Endothelial cell of umbilical vein (primary cell): Measurements from ENCODE around the gene SLC33A1. TPM values are rescaled to one million over a fixed set of nuclear protein-coding genes. Genes with fewer than 3 reads are reported as not detected.

ENCODE experiments used
- BruUV-seq: library from RNA; stranded (reverse); fragments of 400-500 nt; replicated peaks from 2 replicates; lab custom pipeline; 2021; lab: Mats Ljungman, UMichigan
- CTCF ChIA-PET: fragments of 300-600, 350-600 bp; sonication (Branson Sonifier 250); formaldehyde crosslinking; loops from one replicate; lab custom pipeline; 2021; ENCODE audit warnings: antibody characterized with exemption, inconsistent platforms; lab: Charles Lee
- POLR2A ChIA-PET: fragments of 300-600, 350-600 bp; sonication (Branson Sonifier 250); formaldehyde crosslinking; loops from one replicate; lab custom pipeline; 2021; ENCODE audit warnings: antibody characterized with exemption, inconsistent platforms; lab: Charles Lee
- DNase-seq: peaks from one replicate; pipeline ENCODE4 v3.0.0-alpha.2; 2011; ENCODE audit warnings: low read depth, low spot score
- FAIRE-seq: peaks from 2 replicates; lab custom pipeline; 2011; peaks lifted over from hg19 to GRCh38; lab: Jason Lieb, UNC
- H2AFZ ChIP-seq: 2 replicates; pipeline ENCODE4 v1.6.0; 2012; ENCODE audit warnings: low read depth, low read length, control low read depth, inconsistent platforms
- H3K27ac ChIP-seq: 2 replicates; pipeline ENCODE4 v1.5.1; 2011; ENCODE audit warnings: low read depth, mild to moderate bottlenecking, control low read depth, low read length, moderate library complexity; ENCODE audit not compliant: insufficient read depth
- H3K27me3 ChIP-seq, 2 experiments: 2 replicates each; pipeline versions ENCODE4 v1.6.0 to v1.6.1; 2011; ENCODE audit warnings: low read length in 2 of 2, mixed read lengths in 1 of 2; ENCODE audit not compliant: control insufficient read depth in 2 of 2, insufficient read depth in 2 of 2
- H3K36me3 ChIP-seq, 2 experiments: 2 replicates in 1 of 2; 3 replicates in 1 of 2; pipeline ENCODE4 v1.5.1; 2011; ENCODE audit warnings: low read length in 2 of 2, mild to moderate bottlenecking in 1 of 2, moderate library complexity in 1 of 2; ENCODE audit not compliant: control insufficient read depth in 2 of 2, insufficient read depth in 2 of 2; ENCODE audit errors: extremely low read depth in 1 of 2
- H3K4me1 ChIP-seq: 3 replicates; pipeline ENCODE4 v1.5.1; 2011; ENCODE audit warnings: mild to moderate bottlenecking, low read length; ENCODE audit not compliant: control insufficient read depth, insufficient read depth; ENCODE audit errors: extremely low read depth
- H3K4me2 ChIP-seq: 2 replicates; pipeline ENCODE4 v1.6.1; 2011; ENCODE audit warnings: low read length, control low read depth, mixed read lengths; ENCODE audit not compliant: insufficient read depth
- H3K4me3 ChIP-seq, 3 experiments: fragments of 200-600 bp in 1 of 3; sonication (generic), shearing (Covaris generic) in 1 of 3; replicated peaks in 1 of 3; 2 replicates each; pipeline ENCODE4 v1.5.1; 2011 to 2016; ENCODE audit warnings: control low read depth in 3 of 3, low read length in 3 of 3, mild to moderate bottlenecking in 2 of 3, inconsistent platforms in 1 of 3, low read depth in 1 of 3, moderate library complexity in 1 of 3; ENCODE audit not compliant: insufficient read depth in 1 of 3
- H3K79me2 ChIP-seq: 2 replicates; pipeline ENCODE4 v1.6.0; 2012; ENCODE audit warnings: low read length, inconsistent platforms; ENCODE audit not compliant: control insufficient read depth, insufficient read depth
- H3K9ac ChIP-seq: replicated peaks from 2 replicates; pipeline ENCODE3; 2011; ENCODE audit warnings: low read length, control low read depth; ENCODE audit not compliant: insufficient read depth; ENCODE audit errors: extremely low read depth
- H3K9me1 ChIP-seq: replicated peaks from 3 replicates; pipeline ENCODE4 v1.6.0; 2011; ENCODE audit warnings: mild to moderate bottlenecking, low read length; ENCODE audit not compliant: control insufficient read depth, insufficient read depth; ENCODE audit errors: extremely low read depth
- H3K9me3 ChIP-seq: replicated peaks from 2 replicates; pipeline ENCODE4 v1.5.1; 2012; ENCODE audit warnings: low read length, inconsistent platforms; ENCODE audit not compliant: control insufficient read depth, insufficient read depth
- H4K20me1 ChIP-seq: replicated peaks from 2 replicates; pipeline ENCODE3; 2011; ENCODE audit warnings: mild to moderate bottlenecking, low read length; ENCODE audit not compliant: control insufficient read depth, insufficient read depth; ENCODE audit errors: extremely low read depth
- CTCF ChIP-seq, 2 donors: IDR thresholded peaks; 1 replicate in 1 of 2; 2 replicates in 1 of 2; pipeline ENCODE4 v1.5.1; 2011; ENCODE audit warnings: low read length in 2 of 2, mild to moderate bottlenecking in 2 of 2, moderate library complexity in 2 of 2, control low read depth in 1 of 2, inconsistent platforms in 1 of 2, low read depth in 1 of 2; ENCODE audit not compliant: insufficient read depth in 1 of 2; ENCODE audit errors: extremely low read depth in 1 of 2
- EZH2 ChIP-seq: IDR thresholded peaks from 2 replicates; pipeline ENCODE4 v1.6.1; 2012; ENCODE audit warnings: borderline replicate concordance, low read depth, mild to moderate bottlenecking, moderate library complexity, low read length, inconsistent platforms; ENCODE audit not compliant: severe bottlenecking
- FOS ChIP-seq: IDR thresholded peaks from 2 replicates; pipeline ENCODE4 v1.6.1; 2011; ENCODE audit warnings: mild to moderate bottlenecking, low read length, moderate library complexity, borderline replicate concordance; ENCODE audit not compliant: insufficient read depth
- GATA2 ChIP-seq: IDR thresholded peaks from 2 replicates; pipeline ENCODE4 v1.7.0; 2011; ENCODE audit warnings: low read depth, mild to moderate bottlenecking, moderate library complexity, mixed read lengths, low read length; ENCODE audit not compliant: insufficient read length, insufficient read depth
- JUN ChIP-seq: IDR thresholded peaks from 2 replicates; pipeline ENCODE4 v1.6.1; 2011; ENCODE audit warnings: borderline replicate concordance, low read depth; ENCODE audit not compliant: insufficient read length, insufficient read depth
- MAX ChIP-seq: IDR thresholded peaks from 2 replicates; pipeline ENCODE4 v1.6.1; 2011; ENCODE audit not compliant: insufficient read depth, insufficient read length
- MYC ChIP-seq: IDR thresholded peaks from one replicate; pipeline ENCODE4 v1.6.1; 2011; ENCODE audit warnings: mild to moderate bottlenecking, low read depth, low read length
- POLR2A ChIP-seq: IDR thresholded peaks from 2 replicates; pipeline ENCODE4 v1.6.1; 2012; ENCODE audit warnings: low read depth, mild to moderate bottlenecking, control low read depth, low read length
- POLR2AphosphoS5 ChIP-seq: IDR thresholded peaks from 2 replicates; pipeline ENCODE4 v1.6.1; 2012; ENCODE audit warnings: low read depth, mild to moderate bottlenecking, control low read depth, low read length, moderate library complexity; ENCODE audit not compliant: insufficient read depth
- dilution Hi-C: fragments of 300-500 bp; cut with MboI; formaldehyde crosslinking; loops from one replicate; pipeline ENCODE4 v1.15.0; 2019; ENCODE audit warnings: low sequenced_read_pairs; ENCODE audit not compliant: extremely low pct_ligation_motif_present
- intact Hi-C: fragments of 100-400 bp; cut with micrococcal nuclease; formaldehyde crosslinking; loops from one replicate; pipeline ENCODE4 v1.10.0; 2022
- polyA plus RNA-seq, 4 experiments: library from polyadenylated mRNA; depleted of rRNA in 3 of 4; stranded (reverse) in 3 of 4; unstranded in 1 of 4; fragments of >200 nt; gene quantifications; 2 replicates each; pipeline versions ENCODE4 v1.2.1 to v1.2.3, GENCODE V29; 2011 to 2012; ENCODE audit warnings: missing spikeins in 1 of 4
- total RNA-seq: library from RNA; stranded (reverse); gene quantifications from 2 replicates; pipeline ENCODE4 v1.2.3, GENCODE V29; 2021

Gene SLC33A1
- total and polyA plus RNA-seq, 2 donors (not counting 3 experiments of a cell fraction or from before 2014, with no cell fraction given): 28.4 to 30.3 TPM

DNA sequence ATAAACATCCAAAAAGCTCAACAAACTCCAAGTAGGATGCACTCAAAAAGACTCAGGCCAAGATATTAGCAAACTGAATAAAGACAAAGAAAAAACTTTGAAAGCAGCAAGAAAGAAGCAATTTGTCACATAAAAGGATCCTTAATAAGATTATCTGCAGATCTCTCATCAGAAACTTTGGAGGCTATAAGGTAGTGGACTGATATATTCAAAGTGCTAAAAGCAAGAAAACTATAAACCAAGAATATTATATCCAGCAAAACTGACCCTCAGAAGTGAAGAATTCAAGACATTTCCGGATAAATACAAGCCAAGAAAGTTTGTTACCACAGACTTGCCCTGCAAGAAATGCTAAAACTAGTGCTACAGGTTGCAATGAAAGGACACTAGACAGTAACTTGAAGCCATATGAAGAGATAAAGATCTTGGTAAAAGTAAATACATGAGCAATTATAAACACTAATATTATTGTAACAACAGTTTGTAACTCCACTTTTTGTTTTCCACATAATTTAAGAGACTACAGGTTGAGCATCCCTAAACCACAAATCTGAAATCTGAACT is 71.8 kb downstream of the SLC33A1 start:
- TF ChIP-seq EZH2 (no peak), MYC (no peak), JUN (no peak), POLR2A (no peak), MAX (no peak), POLR2AphosphoS5 (no peak), GATA2 (no peak), FOS (no peak), CTCF (IDR thresholded peaks at IDR 0.05; ENCODE audit: extremely low read depth in 1 of 2, insufficient read depth in 1 of 2, low read depth in 1 of 2, low read length in 2 of 2) (no peak)
- H2AFZ ChIP-seq: no peak overlapping the region
- no peak overlapping the region for H3K27ac ChIP-seq
- DNase-seq (no peak), FAIRE-seq (no peak)
- H3K4me2 ChIP-seq: no peak overlapping the region
- ChIA-PET POLR2A (no interaction called here), CTCF (no interaction called here)
- H3K4me3 ChIP-seq: no peak overlapping the region
- H3K9me1 ChIP-seq: no peaks in the 10 kb centered on the region
- H3K79me2 ChIP-seq: no peaks in the 10 kb centered on the region
- intact Hi-C loops: no loop called here
- dilution Hi-C loops: no loop called here
- no peaks in the 10 kb centered on the region for H3K4me1 ChIP-seq
- H3K36me3 ChIP-seq: no peaks in the 10 kb centered on the region
- no peaks in the 10 kb centered on the region for H3K9me3 ChIP-seq
- no peaks in the 10 kb centered on the region for H3K27me3 ChIP-seq
- no TSS peak for BruUV-seq
- no peak overlapping the region for H3K9ac ChIP-seq
- H4K20me1 ChIP-seq: no peaks in the 10 kb centered on the region
